Eye (tissue), 1 donor: ENCODE results near the gene NUP54.

Source experiments
- DNase-seq: peaks from one replicate; pipeline ENCODE4 v3.0.0-alpha.2; 2015

Gene NUP54

GRCh38 chr4:76066546-76066945 is 81.7 kb downstream of the NUP54 start:
- no peak for DNase-seq
